SK-MEL-5 (cell line): Measurements from ENCODE around the gene MGMT. TPM values are rescaled to one million over a fixed set of nuclear protein-coding genes. Genes with fewer than 3 reads are reported as not detected.

Source experiments
- DNase-seq: peaks from one replicate; pipeline ENCODE4 v3.0.0-alpha.2; 2016; ENCODE audit warnings: low read depth, low spot score
- in situ Hi-C: cut with HindIII; loops from 2 replicates; pipeline ENCODE4 v1.10.0; 2016; ENCODE audit warnings: low sequenced_read_pairs, high pct_unique_total_duplicates, low pct_unique_long_range_greater_than_20kb
- total RNA-seq: library from RNA; depleted of rRNA; stranded (reverse); fragments of >200 nt; shearing (Covaris generic); gene quantifications from 2 replicates; pipeline ENCODE4 v1.2.3, GENCODE V29; 2014

Gene MGMT
- total RNA-seq, 1 experiment from 2014 or later, result 10.3 TPM

GRCh38 chr10:129670124-129670523 lies 203.1 kb downstream of the MGMT start:
- in situ Hi-C loops, result no loop called here
- DNase-seq, result no peak

- DNase-seq, result no peak
- in situ Hi-C loops, result no loop called here
Measured at GRCh38 chr10:129673292-129673691, 206.3 kb downstream of the MGMT start.

GRCh38 chr10:129675027-129675769 lies 208.2 kb downstream of the MGMT start:
- in situ Hi-C loops, result no loop called here
- no peak for DNase-seq

GRCh38 chr10:129676014-129676413 lies 209.0 kb downstream of the MGMT start:
- DNase-seq, result no peak
- in situ Hi-C loops, result no loop called here

GRCh38 chr10:129677377-129677927 lies 210.4 kb downstream of the MGMT start:
- DNase-seq, result no peak
- in situ Hi-C loops, result no loop called here

- no peak for DNase-seq
- in situ Hi-C loops, result no loop called here
Measured at GRCh38 chr10:129678186-129678585, 211.1 kb downstream of the MGMT start.

GRCh38 chr10:129679207-129679606 lies 212.2 kb downstream of the MGMT start:
- in situ Hi-C loops, result no loop called here

GRCh38 chr10:129680661-129681344 lies 213.8 kb downstream of the MGMT start:
- no peak for DNase-seq
- in situ Hi-C loops, result no loop called here

More at GRCh38 chr10:129679207-129679606, 212.2 kb downstream of the MGMT start:
- DNase-seq, result no peak

GRCh38 chr10:129681856-129682255 lies 214.8 kb downstream of the MGMT start:
- no peak for DNase-seq
- in situ Hi-C loops, result no loop called here

- in situ Hi-C loops, result no loop called here
- DNase-seq, result no peak
Measured at GRCh38 chr10:129683519-129683918, 216.5 kb downstream of the MGMT start.

GRCh38 chr10:129683920-129684319 lies 216.9 kb downstream of the MGMT start:
- in situ Hi-C loops, result no loop called here
- DNase-seq, result no peak

- in situ Hi-C loops, result no loop called here
- DNase-seq, result no peak
Measured at GRCh38 chr10:129685271-129685670, 218.2 kb downstream of the MGMT start.

- no peak for DNase-seq
- in situ Hi-C loops, result no loop called here
Measured at GRCh38 chr10:129689671-129690071, 222.6 kb downstream of the MGMT start.

- in situ Hi-C loops, result no loop called here
- no peak for DNase-seq
Measured at GRCh38 chr10:129690248-129691070, 223.4 kb downstream of the MGMT start.

GRCh38 chr10:129692695-129693094 lies 225.7 kb downstream of the MGMT start:
- in situ Hi-C loops, result no loop called here
- DNase-seq, result no peak

GRCh38 chr10:129693382-129693781 lies 226.3 kb downstream of the MGMT start:
- in situ Hi-C loops, result no loop called here
- no peak for DNase-seq

- in situ Hi-C loops, result no loop called here
- DNase-seq, result no peak
Measured at GRCh38 chr10:129694184-129694583, 227.1 kb downstream of the MGMT start.

- in situ Hi-C loops, result no loop called here
- no peak for DNase-seq
Measured at GRCh38 chr10:129694691-129695243, 227.7 kb downstream of the MGMT start.
